ENCODE measurements around the gene NFKBIZ.
A peak's percentile ranks its signal among the peaks of the same experiment; 100 is the strongest.

The NFKBIZ gene

DNA sequence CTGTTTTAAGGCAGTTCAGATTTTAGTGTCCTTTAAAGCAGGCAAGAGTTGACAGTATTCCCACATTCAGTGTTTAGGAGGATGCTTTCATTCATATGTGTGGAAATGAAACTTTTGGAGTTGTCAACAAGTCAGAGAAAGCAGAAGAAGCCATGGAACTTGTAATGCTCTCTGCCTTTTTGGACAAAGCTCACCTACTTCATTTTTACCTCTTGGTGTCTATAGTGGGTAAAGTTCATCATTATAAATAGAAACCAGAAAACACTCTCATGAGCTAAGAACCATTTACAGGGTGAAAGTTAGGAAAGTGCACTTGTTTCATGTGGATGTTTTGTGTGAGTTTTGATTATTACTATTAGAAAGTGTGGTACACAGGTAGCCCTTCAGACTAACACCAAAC is 9.2 kb upstream of the NFKBIZ start:
- no peak overlapping the region for H3K9ac ChIP-seq (ENCODE audit: low read depth, low read length)
- H3K27me3 ChIP-seq (ENCODE audit: insufficient read depth, low read length) = no peaks in the 10 kb centered on the region
- H3K9me3 ChIP-seq (ENCODE audit: insufficient read depth, low read depth, low read length) = no peaks in the 10 kb centered on the region
- H3K4me1 ChIP-seq (ENCODE audit: insufficient read depth, low read length) = peaks cover 26% of the 10 kb centered on the region
- H3K4me3 ChIP-seq (ENCODE audit: low read length) = no peak overlapping the region
- no peaks in the 10 kb centered on the region for H3K36me3 ChIP-seq (ENCODE audit: insufficient read depth, low read length)
- no peak overlapping the region for H3K27ac ChIP-seq (ENCODE audit: low read depth, low read length)

DNA sequence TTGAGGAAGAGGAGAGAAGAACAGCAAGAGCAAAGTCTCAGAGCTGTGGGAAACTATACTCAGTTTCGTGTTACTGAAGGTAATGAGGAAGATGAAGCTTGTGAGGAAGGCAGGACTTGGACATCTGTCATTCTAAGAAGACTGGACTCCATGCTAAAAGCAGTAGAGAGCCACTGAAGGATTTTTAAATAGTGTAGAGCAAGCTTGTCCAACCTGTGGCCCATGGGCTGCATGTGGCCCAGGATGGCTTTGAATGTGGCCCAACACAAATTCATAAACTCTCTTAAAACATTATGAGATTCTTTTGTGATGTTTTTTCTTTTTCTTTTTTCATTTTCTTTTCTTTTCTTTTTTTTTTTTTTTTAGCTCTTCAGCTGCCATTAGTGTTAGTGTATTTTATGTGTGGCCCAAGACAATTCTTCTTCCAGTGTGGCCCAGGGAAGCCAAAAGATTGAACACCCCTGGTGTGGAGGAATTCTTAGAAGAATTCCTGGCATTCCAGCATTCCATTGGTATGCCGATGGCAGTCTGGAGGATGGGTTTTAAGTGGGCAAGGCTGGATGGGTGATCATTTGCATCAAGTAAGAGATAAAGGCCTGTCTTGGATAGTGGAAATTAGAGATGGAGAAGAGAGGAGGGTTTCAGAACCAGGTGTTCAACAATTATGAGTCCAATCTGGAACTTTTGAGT is 6.9 kb upstream of the NFKBIZ start:
- Histone ChIP-seq H3K4me1 (ENCODE audit: insufficient read depth, low read length) (peaks cover 22% of the 10 kb centered on the region), H3K4me3 (ENCODE audit: low read length) (no peak overlapping the region), H3K27ac (ENCODE audit: low read depth, low read length) (peak overlapping the region; percentile 92), H3K9ac (ENCODE audit: low read depth, low read length) (peak overlapping the region; percentile 28; the same call in 1 of the 2 replicates), H3K27me3 (ENCODE audit: insufficient read depth, low read length) (no peaks in the 10 kb centered on the region), H3K36me3 (ENCODE audit: insufficient read depth, low read length) (no peaks in the 10 kb centered on the region), H3K9me3 (ENCODE audit: insufficient read depth, low read depth, low read length) (no peaks in the 10 kb centered on the region)
- WGBS = 40% methylated on average over 2 of the region's 2 CpGs

DNA sequence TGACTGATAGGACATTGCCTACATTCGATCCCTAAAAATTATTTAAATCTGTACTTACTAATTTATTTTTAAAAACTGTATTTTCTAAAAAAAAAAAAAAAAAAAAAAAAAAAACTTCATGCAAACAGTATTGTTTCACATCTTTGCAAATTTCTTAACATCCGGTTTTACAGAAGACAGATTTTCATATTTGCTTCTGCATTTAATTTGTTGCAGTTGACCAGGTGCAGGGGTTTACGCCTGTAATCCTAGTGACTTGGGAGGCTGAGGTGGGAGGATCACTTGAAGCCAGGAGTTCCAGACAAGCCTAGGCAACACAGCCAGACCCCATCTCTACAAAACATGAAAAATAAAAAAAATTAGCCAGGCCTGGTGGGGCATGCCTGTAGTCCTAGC is 6.4 kb upstream of the NFKBIZ start:
- Histone ChIP-seq H3K27me3 (ENCODE audit: insufficient read depth, low read length) (no peaks in the 10 kb centered on the region), H3K9me3 (ENCODE audit: insufficient read depth, low read depth, low read length) (no peaks in the 10 kb centered on the region), H3K4me3 (ENCODE audit: low read length) (no peak overlapping the region), H3K36me3 (ENCODE audit: insufficient read depth, low read length) (no peaks in the 10 kb centered on the region), H3K27ac (ENCODE audit: low read depth, low read length) (peak overlapping the region; percentile 20), H3K9ac (ENCODE audit: low read depth, low read length) (no peak overlapping the region), H3K4me1 (ENCODE audit: insufficient read depth, low read length) (peaks cover 26% of the 10 kb centered on the region)
- WGBS = 53% methylated on average over 2 of the region's 3 CpGs

DNA sequence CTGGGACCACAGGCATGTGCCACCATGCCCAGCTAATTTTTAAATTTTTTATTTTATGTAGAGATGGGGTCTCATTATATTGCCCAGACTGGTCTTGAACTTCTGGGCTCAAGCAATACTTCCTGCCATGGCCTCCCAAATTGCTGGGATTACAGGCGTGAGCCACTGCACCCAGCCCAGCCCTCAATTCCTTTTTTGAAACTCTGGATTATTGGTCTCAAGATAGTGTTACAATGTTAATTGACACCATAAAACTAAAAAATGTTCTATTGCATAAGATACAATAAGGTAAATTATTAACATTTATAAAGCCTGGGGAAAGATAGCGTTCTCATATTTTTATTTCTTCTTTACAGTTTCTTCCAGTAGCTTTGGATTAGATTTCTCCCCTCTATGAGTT is 3.9 kb upstream of the NFKBIZ start:
- Histone ChIP-seq H3K4me3 (ENCODE audit: low read length) (no peak overlapping the region), H3K27me3 (ENCODE audit: insufficient read depth, low read length) (no peaks in the 10 kb centered on the region), H3K9ac (ENCODE audit: low read depth, low read length) (no peak overlapping the region), H3K36me3 (ENCODE audit: insufficient read depth, low read length) (no peaks in the 10 kb centered on the region), H3K27ac (ENCODE audit: low read depth, low read length) (no peak overlapping the region), H3K4me1 (ENCODE audit: insufficient read depth, low read length) (peaks cover 34% of the 10 kb centered on the region), H3K9me3 (ENCODE audit: insufficient read depth, low read depth, low read length) (no peaks in the 10 kb centered on the region)
- 91% methylated on average over 1 of the region's 2 CpGs for WGBS

DNA sequence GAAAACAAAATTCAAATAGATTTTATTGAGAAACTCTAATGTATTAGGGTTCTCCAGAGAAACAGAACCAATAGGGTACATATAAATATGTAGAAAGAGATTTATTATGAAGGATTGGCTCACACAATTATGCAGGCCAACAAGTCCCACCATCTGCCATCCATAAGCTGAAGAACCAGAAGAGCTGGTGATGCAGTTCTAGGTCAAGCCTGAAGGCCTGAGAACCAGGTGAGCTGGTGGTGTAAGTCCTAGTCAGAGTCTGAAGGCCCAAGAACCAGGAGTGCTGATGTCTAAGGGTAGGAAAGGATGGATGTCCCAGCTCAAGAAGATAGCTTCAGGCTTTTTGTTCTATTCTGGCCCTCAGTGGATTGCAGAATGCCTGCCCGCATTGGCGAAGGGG is 2.6 kb upstream of the NFKBIZ start:
- no peak overlapping the region for H3K4me3 ChIP-seq (ENCODE audit: low read length)
- H3K36me3 ChIP-seq (ENCODE audit: insufficient read depth, low read length) = peaks cover 1% of the 10 kb centered on the region; the same call in 1 of the 2 replicates
- 78% methylated on average over 2 of the region's 2 CpGs for WGBS
- H3K4me1 ChIP-seq (ENCODE audit: insufficient read depth, low read length) = peaks cover 37% of the 10 kb centered on the region
- no peak overlapping the region for H3K27ac ChIP-seq (ENCODE audit: low read depth, low read length)
- no peaks in the 10 kb centered on the region for H3K9me3 ChIP-seq (ENCODE audit: insufficient read depth, low read depth, low read length)
- no peaks in the 10 kb centered on the region for H3K27me3 ChIP-seq (ENCODE audit: insufficient read depth, low read length)
- H3K9ac ChIP-seq (ENCODE audit: low read depth, low read length) = no peak overlapping the region

DNA sequence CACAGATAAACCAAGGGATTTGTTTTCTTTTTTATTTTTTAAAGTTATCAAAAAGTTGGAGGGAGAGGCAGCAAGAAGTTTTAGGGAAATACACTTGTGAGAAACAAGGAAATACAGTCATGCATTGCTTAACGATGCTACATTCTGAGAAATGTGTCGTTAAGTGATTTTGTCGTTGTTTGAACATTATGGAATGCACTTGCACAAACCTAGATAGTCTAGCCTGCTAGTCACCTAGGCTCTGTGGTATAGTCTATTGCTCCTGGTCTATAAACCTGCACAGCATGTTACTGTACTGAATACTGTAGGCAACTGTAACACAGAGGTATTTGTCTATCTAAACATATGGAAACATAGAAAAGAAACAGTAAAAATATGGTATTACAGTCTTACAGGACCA is 2.0 kb upstream of the NFKBIZ start:
- H3K9me3 ChIP-seq (ENCODE audit: insufficient read depth, low read depth, low read length) = no peaks in the 10 kb centered on the region
- H3K36me3 ChIP-seq (ENCODE audit: insufficient read depth, low read length) = peaks cover 7% of the 10 kb centered on the region

DNA sequence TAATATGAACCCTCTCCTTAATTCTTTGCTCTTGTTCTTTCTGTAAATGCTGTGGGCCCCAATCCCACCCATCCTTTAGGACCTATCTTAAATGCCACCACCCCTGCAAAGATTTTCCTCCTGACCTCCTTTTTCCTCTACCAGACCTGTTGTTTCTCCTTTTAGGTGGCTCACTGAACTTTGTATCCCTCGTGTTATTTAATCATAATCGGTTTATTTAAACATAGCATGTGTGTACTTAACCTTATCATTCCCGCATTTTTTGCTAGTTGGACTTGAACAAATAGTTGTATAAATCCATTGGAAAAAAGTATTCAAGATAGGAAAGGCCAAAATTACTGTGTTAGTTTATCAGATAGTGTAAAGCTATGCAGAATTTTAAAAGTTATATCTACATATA is 988 bp upstream of the NFKBIZ start:
- Histone ChIP-seq H3K36me3 (ENCODE audit: insufficient read depth, low read length) (peaks cover 17% of the 10 kb centered on the region), H3K27me3 (ENCODE audit: insufficient read depth, low read length) (no peaks in the 10 kb centered on the region), H3K9me3 (ENCODE audit: insufficient read depth, low read depth, low read length) (no peaks in the 10 kb centered on the region), H3K9ac (ENCODE audit: low read depth, low read length) (peak overlapping the region; percentile 62), H3K4me1 (ENCODE audit: insufficient read depth, low read length) (peaks cover 23% of the 10 kb centered on the region), H3K4me3 (ENCODE audit: low read length) (peak overlapping the region; percentile 66), H3K27ac (ENCODE audit: low read depth, low read length) (peak overlapping the region; percentile 95; the same call in 1 of the 2 replicates)
- 90% methylated on average over 3 of the region's 3 CpGs for WGBS

More for the DNA sequence above, 2.0 kb upstream of the NFKBIZ start:
- Histone ChIP-seq H3K9ac (ENCODE audit: low read depth, low read length) (no peak overlapping the region), H3K27ac (ENCODE audit: low read depth, low read length) (no peak overlapping the region), H3K4me3 (ENCODE audit: low read length) (no peak overlapping the region), H3K27me3 (ENCODE audit: insufficient read depth, low read length) (no peaks in the 10 kb centered on the region), H3K4me1 (ENCODE audit: insufficient read depth, low read length) (peaks cover 31% of the 10 kb centered on the region)
- WGBS = 95% methylated on average over 3 of the region's 3 CpGs

DNA sequence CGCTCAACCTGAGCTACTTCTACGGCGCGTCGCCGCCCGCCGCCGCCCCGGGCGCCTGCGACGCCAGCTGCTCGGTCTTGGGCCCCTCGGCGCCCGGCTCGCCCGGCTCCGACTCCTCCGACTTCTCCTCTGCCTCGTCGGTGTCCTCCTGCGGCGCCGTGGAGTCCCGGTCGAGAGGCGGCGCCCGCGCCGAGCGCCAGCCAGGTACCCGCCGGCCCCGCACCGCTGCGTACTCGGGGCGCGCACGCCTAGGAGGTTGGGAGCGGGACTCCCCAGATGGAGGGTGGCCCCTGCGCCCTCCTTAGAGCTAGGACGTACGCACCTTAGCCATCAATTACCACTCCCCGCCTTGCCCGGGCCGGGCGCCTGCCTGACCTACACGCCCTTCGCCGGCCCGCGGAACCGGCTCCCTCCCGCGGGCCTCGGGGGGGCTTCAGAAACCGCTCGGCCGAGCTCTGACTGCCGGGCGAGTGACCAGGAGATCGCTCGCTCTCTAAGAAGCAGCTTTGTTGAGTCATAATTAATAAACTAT is 466 bp downstream of the NFKBIZ start:
- Histone ChIP-seq H3K27me3 (ENCODE audit: insufficient read depth, low read length) (no peaks in the 10 kb centered on the region), H3K4me1 (ENCODE audit: insufficient read depth, low read length) (peaks cover 21% of the 10 kb centered on the region), H3K9ac (ENCODE audit: low read depth, low read length) (peak overlapping the region; percentile 63), H3K9me3 (ENCODE audit: insufficient read depth, low read depth, low read length) (no peaks in the 10 kb centered on the region), H3K36me3 (ENCODE audit: insufficient read depth, low read length) (peaks cover 32% of the 10 kb centered on the region), H3K4me3 (ENCODE audit: low read length) (peak overlapping the region; percentile 66), H3K27ac (ENCODE audit: low read depth, low read length) (peak overlapping the region; percentile 95)
- WGBS = under 1% methylated on average over 67 of the region's 67 CpGs

DNA sequence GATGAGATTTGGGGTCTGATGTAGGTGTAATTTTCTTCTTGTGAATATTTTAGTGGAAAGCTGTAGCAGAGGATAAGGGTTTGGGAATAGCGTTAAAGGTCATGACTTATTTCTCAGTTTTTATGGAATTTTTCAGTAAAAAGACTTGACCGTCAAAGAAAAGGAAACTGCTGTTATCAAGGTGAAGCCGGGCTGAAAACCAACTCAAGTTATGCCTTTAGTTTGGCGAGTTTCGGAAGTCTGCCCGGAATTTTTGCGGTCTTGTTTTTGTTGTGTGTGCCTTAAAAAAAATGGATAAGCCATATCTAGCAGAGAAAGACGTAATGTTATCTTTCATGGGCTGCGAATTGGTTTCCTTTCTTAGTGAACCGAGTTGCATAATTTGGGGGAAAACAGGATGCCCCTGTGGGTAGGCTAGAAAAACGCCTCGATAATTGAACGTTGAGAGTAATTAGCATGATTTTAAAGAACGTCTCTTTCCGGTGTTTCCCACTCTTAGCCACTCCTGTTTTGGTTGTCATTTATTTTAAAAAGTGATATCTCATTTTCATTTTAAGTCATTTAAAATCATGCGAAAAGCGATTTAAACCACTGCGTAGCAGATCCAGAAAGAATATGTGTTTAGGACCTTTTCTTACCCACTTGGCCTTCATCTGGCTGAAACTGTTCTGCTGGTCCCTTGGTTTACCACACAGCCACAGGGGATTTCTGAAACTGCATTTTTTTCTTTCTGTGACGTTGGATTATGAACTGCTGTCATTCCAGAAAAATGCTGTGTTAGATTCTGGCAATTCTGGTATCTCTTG is 1.1 kb downstream of the NFKBIZ start:
- H3K9ac ChIP-seq (ENCODE audit: low read depth, low read length) = peak overlapping the region; percentile 63
- H3K4me1 ChIP-seq (ENCODE audit: insufficient read depth, low read length) = peaks cover 21% of the 10 kb centered on the region
- no peaks in the 10 kb centered on the region for H3K27me3 ChIP-seq (ENCODE audit: insufficient read depth, low read length)
- H3K4me3 ChIP-seq (ENCODE audit: low read length) = peak overlapping the region; percentile 66
- WGBS = 8% methylated on average over 18 of the region's 19 CpGs
- H3K9me3 ChIP-seq (ENCODE audit: insufficient read depth, low read depth, low read length) = no peaks in the 10 kb centered on the region
- H3K36me3 ChIP-seq (ENCODE audit: insufficient read depth, low read length) = peaks cover 39% of the 10 kb centered on the region
- H3K27ac ChIP-seq (ENCODE audit: low read depth, low read length) = peak overlapping the region; percentile 95; the same call in 1 of the 2 replicates

DNA sequence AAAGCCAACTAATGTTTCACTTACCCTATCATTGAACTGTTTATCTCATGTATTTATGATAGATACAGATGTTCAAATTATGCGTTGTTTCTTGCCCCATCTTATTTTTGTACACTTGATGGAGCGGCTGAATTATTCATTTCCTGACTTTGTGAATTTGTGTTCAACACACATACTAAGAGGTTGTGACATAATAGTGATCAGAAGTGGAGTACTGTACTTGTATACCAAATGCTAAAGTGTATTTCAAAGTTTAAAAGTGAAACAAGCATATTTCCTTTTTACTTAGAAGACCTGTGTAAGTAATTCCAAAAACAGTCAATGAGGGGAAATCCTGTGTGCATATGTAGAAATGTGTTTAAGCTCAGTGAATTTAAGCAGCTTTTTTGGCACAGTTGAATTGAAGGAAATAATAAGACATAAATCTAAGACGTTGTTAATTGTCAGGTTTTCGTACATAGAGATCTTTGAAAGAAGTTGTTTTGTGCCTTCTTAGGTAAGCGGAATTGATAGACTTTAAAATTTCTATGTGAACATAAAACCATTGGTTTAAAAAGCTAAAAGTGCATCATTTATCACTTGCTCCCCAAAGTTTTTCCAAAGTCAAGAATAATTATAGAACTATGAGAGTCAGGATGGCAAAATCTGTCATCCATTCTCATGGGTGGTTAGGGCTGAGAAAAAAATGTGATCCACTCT is 1.9 kb downstream of the NFKBIZ start:
- Histone ChIP-seq H3K4me1 (ENCODE audit: insufficient read depth, low read length) (peaks cover 21% of the 10 kb centered on the region), H3K4me3 (ENCODE audit: low read length) (peak overlapping the region; percentile 66), H3K9ac (ENCODE audit: low read depth, low read length) (peak overlapping the region; percentile 63; the same call in 1 of the 2 replicates), H3K9me3 (ENCODE audit: insufficient read depth, low read depth, low read length) (no peaks in the 10 kb centered on the region), H3K27me3 (ENCODE audit: insufficient read depth, low read length) (no peaks in the 10 kb centered on the region), H3K36me3 (ENCODE audit: insufficient read depth, low read length) (peaks cover 45% of the 10 kb centered on the region), H3K27ac (ENCODE audit: low read depth, low read length) (no peak overlapping the region)
- WGBS = 90% methylated on average over 4 of the region's 5 CpGs

All from HUES64 (cell line).